Rectal smooth muscle tissue (tissue), 1 donor: ENCODE data around the gene PYDC2.

Source experiments
- H3K27ac ChIP-seq: one replicate; pipeline ENCODE4 v1.7.0; 2013; ENCODE audit warnings: low read depth, low read length, inconsistent platforms
- H3K27me3 ChIP-seq: one replicate; pipeline ENCODE4 v1.7.0; 2013; ENCODE audit warnings: low read length; ENCODE audit not compliant: control insufficient read depth, insufficient read depth
- H3K36me3 ChIP-seq: one replicate; pipeline ENCODE4 v1.7.0; 2013; ENCODE audit warnings: low read length; ENCODE audit not compliant: control insufficient read depth, insufficient read depth
- H3K4me1 ChIP-seq: one replicate; pipeline ENCODE4 v1.7.0; 2013; ENCODE audit warnings: low read length; ENCODE audit not compliant: control insufficient read depth, insufficient read depth
- H3K4me3 ChIP-seq: one replicate; pipeline ENCODE4 v1.7.0; 2013; ENCODE audit warnings: low read length
- H3K9ac ChIP-seq: one replicate; pipeline ENCODE4 v1.7.0; 2013; ENCODE audit warnings: low read length

Gene PYDC2

DNA sequence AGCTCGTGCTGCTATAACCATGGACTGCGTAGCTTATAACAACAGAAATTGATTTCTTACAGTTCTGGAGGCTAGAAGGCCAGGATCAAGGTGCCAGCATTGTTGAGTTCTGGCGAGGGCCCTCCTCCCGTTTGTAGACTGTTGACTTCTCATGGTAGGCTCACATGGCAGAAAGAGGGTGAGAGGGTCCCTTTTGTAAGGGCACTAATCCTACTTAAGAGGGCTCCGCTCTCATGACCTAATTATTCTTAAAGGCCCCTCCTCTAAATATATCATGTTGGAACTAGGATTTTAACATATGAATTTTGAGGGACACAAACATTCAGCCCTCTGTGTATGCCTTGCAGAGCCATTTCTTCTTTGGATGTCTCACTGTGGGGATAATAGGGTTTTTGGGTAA is 28.8 kb upstream of the PYDC2 start:
- H3K27me3 ChIP-seq, result no peaks in the 10 kb centered on the region
- no peaks in the 10 kb centered on the region for H3K4me1 ChIP-seq
- H3K36me3 ChIP-seq, result no peaks in the 10 kb centered on the region
- no peak overlapping the region for H3K27ac ChIP-seq
- H3K9ac ChIP-seq, result no peak overlapping the region
- H3K4me3 ChIP-seq, result no peak overlapping the region

DNA sequence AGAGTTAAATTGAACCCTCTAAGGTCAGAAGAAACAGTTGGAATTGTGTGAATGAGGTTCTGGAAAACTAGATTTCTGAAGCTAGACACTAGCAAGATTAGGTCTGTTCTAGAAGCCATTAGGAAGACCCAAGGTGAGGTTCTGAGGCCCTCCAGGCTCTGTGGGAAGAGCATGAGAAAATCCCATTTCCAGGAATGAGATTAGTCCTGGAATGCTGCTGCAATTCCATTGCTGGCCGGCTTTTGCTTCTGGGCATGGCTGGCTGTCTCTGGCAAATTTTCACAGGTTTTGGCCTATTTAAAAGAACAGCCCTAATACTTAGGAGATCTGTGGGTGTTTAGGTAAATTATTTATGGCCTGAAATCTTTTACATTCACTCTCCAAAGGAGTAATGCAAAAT is 26.9 kb upstream of the PYDC2 start:
- H3K27me3 ChIP-seq, result no peaks in the 10 kb centered on the region
- H3K4me3 ChIP-seq, result no peak overlapping the region
- no peaks in the 10 kb centered on the region for H3K4me1 ChIP-seq
- no peak overlapping the region for H3K9ac ChIP-seq
- no peaks in the 10 kb centered on the region for H3K36me3 ChIP-seq
- no peak overlapping the region for H3K27ac ChIP-seq

DNA sequence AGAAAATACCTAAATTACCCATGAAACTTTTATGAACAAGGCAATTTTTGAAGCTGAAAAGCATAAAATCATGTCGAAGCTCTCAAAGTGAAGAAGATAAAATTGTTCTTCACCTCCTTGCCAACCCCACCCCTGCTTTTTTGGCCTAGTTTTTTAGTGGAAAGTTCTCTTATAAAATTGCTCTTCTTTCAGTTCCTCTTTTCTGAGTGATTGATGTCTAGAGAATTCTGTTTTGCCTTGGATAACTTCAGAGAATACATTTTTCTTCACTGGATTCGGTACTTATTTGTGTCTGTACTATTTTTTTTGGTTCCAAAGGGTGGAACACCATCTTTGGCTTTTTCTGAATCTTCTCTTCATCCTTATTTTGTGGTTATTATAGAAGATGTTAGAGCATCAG is 25.0 kb upstream of the PYDC2 start:
- Histone ChIP-seq H3K27ac (no peak overlapping the region), H3K4me1 (no peaks in the 10 kb centered on the region), H3K27me3 (no peaks in the 10 kb centered on the region), H3K4me3 (no peak overlapping the region), H3K36me3 (no peaks in the 10 kb centered on the region), H3K9ac (no peak overlapping the region)

DNA sequence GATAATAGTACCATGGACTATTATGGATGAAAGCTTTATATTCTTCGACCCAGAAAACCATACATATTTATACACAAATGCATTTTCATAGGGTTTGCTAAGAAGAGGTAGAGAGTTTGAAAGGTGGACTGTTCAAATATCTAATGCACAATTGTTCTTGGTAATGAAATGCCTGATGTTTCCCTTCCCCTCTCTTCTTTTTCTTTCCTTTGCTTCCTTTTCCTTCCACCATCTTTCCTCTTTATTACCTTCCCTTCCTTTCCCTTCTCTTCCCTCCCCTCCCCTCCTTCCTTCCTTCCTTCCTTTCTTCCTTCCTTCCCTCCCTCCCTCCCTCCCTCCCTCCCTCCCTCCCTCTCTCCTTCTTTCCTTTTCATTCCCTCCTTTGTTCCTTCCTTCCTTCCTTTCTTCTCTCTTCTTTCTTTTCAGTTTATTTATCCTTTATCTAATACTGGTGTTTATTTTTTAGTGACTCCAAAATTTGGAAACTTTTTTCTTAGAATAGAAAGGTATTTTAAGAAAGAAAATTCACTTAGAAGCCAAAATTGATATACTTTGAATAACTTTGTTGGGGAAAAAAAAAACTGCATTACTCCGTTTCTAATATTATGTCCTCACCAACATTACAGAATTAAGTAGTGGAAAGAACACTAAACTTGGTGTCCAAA is 22.7 kb upstream of the PYDC2 start:
- Histone ChIP-seq H3K36me3 (no peaks in the 10 kb centered on the region), H3K27me3 (no peaks in the 10 kb centered on the region), H3K4me3 (no peak overlapping the region), H3K27ac (no peak overlapping the region), H3K9ac (no peak overlapping the region), H3K4me1 (no peaks in the 10 kb centered on the region)

DNA sequence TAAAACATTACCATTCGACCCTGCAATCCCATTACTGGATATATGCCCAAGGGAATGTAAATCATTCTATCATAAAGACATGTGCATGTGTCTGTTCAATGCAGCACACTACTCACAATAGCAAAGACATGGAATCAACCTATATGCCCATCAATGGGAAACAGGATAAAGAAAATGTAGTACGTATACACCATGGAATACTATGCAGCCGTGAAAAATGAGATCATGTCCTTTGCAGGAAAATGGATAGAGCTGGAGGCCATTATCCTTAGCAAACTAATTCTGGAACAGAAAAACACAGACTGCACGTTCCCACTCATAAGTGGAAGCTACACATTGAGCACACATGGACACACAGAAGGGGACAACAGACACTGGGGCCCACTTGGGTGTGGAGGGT is 20.4 kb upstream of the PYDC2 start:
- Histone ChIP-seq H3K27me3 (no peaks in the 10 kb centered on the region), H3K27ac (no peak overlapping the region), H3K4me1 (no peaks in the 10 kb centered on the region), H3K36me3 (no peaks in the 10 kb centered on the region), H3K9ac (no peak overlapping the region), H3K4me3 (no peak overlapping the region)

DNA sequence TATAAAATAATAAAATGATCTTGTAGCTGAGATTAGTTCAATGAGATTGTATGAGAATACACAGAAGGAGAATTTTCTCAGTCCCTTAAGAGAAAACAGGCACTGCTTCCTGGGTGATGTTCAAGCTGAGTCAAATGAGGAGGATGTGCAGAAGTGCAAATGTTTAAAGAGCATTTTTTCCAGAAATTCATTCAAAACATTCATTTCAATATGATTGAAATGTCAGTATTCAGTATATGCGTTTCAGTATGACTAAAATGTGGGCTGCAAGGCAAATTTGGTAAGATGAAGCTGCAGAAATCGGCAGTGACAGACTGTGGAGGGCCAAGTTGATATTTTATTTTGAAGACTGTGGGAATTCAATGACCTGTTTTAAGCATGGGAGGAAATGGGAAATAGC is 19.3 kb upstream of the PYDC2 start:
- no peak overlapping the region for H3K9ac ChIP-seq
- H3K36me3 ChIP-seq, result no peaks in the 10 kb centered on the region
- H3K27me3 ChIP-seq, result no peaks in the 10 kb centered on the region
- H3K4me1 ChIP-seq, result no peaks in the 10 kb centered on the region
- H3K27ac ChIP-seq, result no peak overlapping the region
- no peak overlapping the region for H3K4me3 ChIP-seq

DNA sequence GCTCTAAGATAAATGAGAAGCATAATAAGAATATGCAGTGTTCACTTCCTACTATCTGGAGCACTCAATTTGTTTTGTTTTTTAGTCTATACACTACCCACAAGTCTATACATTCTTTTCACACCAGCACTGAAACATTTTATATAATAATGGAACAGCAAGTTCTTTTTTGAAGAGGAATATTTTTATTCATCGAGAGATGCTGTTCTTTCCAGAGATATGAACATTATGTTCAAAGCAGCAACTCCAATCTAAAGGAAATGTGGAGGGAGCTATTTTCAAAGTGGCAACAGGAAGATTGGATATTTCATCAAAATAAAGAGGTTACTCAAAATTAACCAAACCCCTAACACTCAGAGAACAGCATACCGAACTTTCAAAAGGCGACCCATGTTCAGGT is 16.4 kb upstream of the PYDC2 start:
- Histone ChIP-seq H3K27ac (no peak overlapping the region), H3K27me3 (no peaks in the 10 kb centered on the region), H3K4me3 (no peak overlapping the region)

DNA sequence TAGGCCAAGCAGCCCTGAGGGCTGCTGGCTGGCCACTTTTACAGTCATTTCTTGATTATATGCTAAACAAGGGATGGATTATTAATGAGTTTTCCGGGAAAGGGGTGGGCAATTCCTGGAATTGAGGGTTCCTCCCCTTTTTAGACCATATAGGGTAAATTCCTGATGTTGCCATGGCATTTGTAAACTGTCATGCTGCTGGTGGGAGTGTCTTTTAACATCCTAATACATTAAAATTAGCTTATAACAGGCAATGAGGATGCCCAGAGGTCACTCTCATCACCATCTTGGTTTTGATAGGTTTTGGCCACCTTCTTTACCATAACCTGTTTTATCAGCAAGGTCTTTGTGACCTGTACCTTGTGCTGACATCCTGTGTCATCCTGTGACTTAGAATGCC is 11.7 kb upstream of the PYDC2 start:
- H3K9ac ChIP-seq, result no peak overlapping the region
- no peak overlapping the region for H3K4me3 ChIP-seq
- H3K27ac ChIP-seq, result no peak overlapping the region
- H3K27me3 ChIP-seq, result no peaks in the 10 kb centered on the region
- no peaks in the 10 kb centered on the region for H3K4me1 ChIP-seq
- H3K36me3 ChIP-seq, result no peaks in the 10 kb centered on the region

More for the DNA sequence above, 16.4 kb upstream of the PYDC2 start:
- H3K9ac ChIP-seq, result no peak overlapping the region
- H3K4me1 ChIP-seq, result no peaks in the 10 kb centered on the region
- H3K36me3 ChIP-seq, result no peaks in the 10 kb centered on the region

DNA sequence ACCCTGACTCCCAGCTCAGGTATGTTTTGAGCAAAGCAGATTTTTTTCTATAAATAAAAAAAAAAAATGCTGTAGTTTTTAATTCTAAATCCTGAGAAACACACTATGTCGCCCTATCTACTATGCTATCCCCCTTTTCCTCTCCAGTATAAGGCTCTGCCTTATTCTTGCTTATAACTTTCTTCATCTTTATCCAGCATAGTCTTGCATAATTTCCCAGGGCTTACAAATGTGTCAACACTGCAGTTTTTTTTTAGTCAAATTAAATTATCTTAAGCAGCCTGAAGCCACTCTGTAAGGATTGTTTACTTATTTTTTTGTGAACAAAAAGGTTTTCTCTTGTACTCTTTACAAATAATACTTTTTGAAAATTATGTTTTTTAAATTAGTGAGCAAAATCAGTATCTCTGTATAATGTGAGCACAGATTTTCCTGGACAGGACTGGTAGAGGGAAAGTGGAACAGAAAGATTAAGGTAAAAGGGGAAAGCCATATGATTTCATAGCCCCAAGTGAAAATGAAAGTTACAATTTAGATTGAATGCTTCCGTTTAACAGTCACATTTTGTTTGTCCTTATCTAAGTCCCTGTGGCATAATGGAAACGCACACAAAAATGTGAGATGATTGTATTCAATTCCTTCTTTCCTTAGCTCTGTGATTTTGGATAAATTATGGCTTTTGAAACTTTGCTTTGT is 5.6 kb upstream of the PYDC2 start:
- no peaks in the 10 kb centered on the region for H3K27me3 ChIP-seq
- no peaks in the 10 kb centered on the region for H3K4me1 ChIP-seq
- H3K9ac ChIP-seq, result no peak overlapping the region
- no peak overlapping the region for H3K27ac ChIP-seq
- H3K4me3 ChIP-seq, result no peak overlapping the region
- no peaks in the 10 kb centered on the region for H3K36me3 ChIP-seq

DNA sequence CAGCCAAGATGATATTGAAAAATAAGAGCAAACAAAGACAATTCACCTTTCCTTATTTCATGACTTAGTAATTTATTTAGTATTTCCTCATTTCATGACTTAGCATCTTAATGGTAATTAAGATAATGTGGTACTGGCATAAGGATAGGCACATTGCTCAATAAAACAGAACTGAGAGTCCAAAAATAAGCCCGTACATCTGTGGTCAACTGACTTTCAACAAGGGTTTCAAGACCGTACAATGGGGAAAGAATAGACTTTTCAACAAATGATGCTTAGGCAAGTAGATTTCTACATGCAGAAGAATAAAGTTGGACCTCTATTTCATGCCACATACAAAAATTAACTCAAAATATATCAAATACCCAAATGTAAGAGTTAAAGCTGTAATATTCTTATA is 603 bp upstream of the PYDC2 start:
- Histone ChIP-seq H3K27me3 (no peaks in the 10 kb centered on the region), H3K4me3 (no peak overlapping the region), H3K4me1 (no peaks in the 10 kb centered on the region), H3K36me3 (no peaks in the 10 kb centered on the region), H3K27ac (no peak overlapping the region), H3K9ac (no peak overlapping the region)

DNA sequence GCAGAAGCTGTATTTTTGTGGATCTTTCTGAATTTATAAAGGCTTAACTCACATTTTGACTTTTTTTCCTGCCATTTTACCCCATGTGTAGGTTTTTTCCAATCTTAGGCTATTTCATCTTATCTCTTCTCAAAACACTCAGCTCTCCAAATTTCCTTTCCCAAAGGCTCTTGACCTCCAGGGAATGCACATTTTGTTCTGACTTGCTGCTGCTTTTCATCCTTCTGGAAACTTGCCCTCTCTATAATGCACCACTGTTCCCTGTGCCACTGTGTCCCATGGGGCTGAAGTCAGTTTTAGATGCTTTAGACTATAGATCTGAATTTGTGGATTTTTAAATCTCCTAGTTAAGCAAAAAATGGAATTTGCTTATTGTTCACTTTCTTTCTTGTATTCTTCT is 9.1 kb downstream of the PYDC2 start:
- Histone ChIP-seq H3K36me3 (no peaks in the 10 kb centered on the region), H3K4me3 (no peak overlapping the region), H3K27me3 (no peaks in the 10 kb centered on the region), H3K4me1 (no peaks in the 10 kb centered on the region), H3K27ac (no peak overlapping the region), H3K9ac (no peak overlapping the region)

DNA sequence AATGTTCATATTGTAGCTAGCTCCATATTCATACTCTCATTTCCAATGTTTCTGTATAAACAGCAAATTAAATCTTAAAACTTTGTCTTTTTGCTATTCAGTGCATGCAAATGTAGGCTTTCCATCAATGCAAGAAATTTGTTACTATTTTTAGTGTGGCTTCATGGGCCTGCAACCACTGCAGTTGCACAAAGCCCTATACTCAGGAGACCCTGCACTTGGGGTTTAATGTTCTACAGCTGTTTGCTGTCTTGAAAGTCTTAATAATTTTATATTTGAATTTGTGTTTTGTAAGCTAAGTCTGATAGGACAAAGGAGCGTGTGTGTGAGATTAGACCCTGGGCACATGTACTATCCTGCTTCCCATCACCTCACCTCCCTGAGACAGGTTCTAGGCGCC is 9.6 kb downstream of the PYDC2 start:
- H3K4me3 ChIP-seq, result no peak overlapping the region
- no peak overlapping the region for H3K27ac ChIP-seq
- H3K4me1 ChIP-seq, result no peaks in the 10 kb centered on the region
- no peaks in the 10 kb centered on the region for H3K36me3 ChIP-seq
- no peak overlapping the region for H3K9ac ChIP-seq
- no peaks in the 10 kb centered on the region for H3K27me3 ChIP-seq

DNA sequence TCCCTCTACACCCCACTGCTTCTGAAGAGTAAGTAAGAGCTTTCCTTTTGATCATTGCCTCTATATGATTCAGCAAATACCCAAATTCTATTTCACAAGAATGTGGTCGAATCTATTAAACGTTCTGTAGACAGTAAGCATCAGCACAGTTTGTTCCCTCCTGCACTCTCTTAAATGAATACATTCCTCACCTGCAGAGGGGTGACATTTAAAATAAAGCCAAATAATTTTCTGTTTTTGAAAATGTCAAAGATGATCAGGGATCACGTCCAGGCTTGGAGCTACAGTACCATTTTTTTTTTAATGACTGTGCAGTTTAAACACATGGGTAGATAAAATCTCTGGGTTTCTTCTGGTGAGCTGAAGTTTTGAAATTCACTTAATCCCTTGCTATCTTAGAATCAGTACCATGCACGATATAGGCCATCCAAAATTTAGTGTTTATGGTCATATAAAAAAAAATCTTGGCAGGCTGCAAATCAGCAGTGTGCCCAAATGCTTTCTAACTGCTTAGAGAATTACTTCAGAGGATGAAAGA is 12.8 kb downstream of the PYDC2 start:
- Histone ChIP-seq H3K4me3 (no peak overlapping the region), H3K36me3 (no peaks in the 10 kb centered on the region), H3K9ac (no peak overlapping the region), H3K4me1 (no peaks in the 10 kb centered on the region), H3K27me3 (no peaks in the 10 kb centered on the region), H3K27ac (no peak overlapping the region)
